ENCODE data around the gene ELP2.
"Not testable (repeated sequence)": the region's sequence is repeated elsewhere in the genome, so short reads cannot be mapped to it uniquely, and the experiment has no call there.

The ELP2 gene

DNA sequence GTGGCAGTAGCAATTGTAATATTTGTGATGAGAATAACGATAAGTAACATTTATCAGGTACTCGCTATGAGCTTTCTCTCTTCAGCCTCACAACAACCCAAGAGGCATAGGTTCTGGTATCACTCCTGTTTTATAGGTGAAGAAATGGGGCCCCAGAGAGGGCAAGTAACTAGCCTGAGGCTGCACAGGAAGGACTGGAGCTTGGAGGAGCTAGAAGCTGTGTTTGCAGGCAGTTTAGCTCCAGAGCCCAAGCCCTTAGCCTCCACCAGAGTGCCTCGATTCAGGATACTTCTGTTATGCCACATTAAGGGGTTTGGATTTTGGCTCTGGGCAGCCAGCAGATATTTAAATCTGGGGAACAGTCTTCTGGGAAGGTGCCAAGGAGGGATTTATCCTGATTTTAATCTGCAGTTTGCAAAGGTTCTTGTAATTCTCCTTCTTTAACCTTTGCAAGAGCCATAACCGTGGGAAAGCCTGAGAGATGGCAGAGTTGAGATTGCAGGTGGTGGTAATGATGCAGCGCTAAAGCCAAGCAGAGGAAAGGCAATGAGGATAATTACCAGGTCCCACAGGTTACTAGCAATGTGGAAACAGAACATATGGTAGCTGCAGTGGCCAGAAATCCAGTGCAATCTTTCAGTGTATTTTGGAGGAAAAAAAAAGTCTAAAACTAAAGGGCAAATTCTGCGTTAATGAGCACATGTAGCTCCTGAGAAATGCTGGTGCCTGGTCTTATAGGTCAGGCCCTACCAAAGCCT lies 66.7 kb downstream of the ELP2 start:
- Histone ChIP-seq H3K4me3 (ENCODE audit: insufficient read depth, low read depth, low read length, poor library complexity, severe bottlenecking) (no peak overlapping the region), H3K27me3 (replicated peaks; ENCODE audit: control insufficient read depth, insufficient read depth, low read length, poor library complexity, severe bottlenecking) (no peaks in the 10 kb centered on the region), H3K36me3 (ENCODE audit: control insufficient read depth, insufficient read depth, low read length) (no peaks in the 10 kb centered on the region), H3K4me1 (ENCODE audit: control insufficient read depth, insufficient read depth, low read length, poor library complexity, severe bottlenecking) (no peaks in the 10 kb centered on the region), H3K27ac (ENCODE audit: insufficient read depth, low read length, poor library complexity, severe bottlenecking) (no peak overlapping the region), H3K9me3 (ENCODE audit: control insufficient read depth, low read length) (no peaks in the 10 kb centered on the region)
- DNase-seq = no peak

GRCh38 chr18:36197511-36198166 lies 67.9 kb downstream of the ELP2 start:
- no peaks in the 10 kb centered on the region for H3K36me3 ChIP-seq (ENCODE audit: control insufficient read depth, insufficient read depth, low read length)
- H3K4me1 ChIP-seq (ENCODE audit: control insufficient read depth, insufficient read depth, low read length, poor library complexity, severe bottlenecking) = no peaks in the 10 kb centered on the region
- no peaks in the 10 kb centered on the region for H3K9me3 ChIP-seq (ENCODE audit: control insufficient read depth, low read length)
- H3K27ac ChIP-seq (ENCODE audit: insufficient read depth, low read length, poor library complexity, severe bottlenecking) = no peak overlapping the region
- H3K27me3 ChIP-seq (replicated peaks; ENCODE audit: control insufficient read depth, insufficient read depth, low read length, poor library complexity, severe bottlenecking) = no peaks in the 10 kb centered on the region
- no peak for DNase-seq
- H3K4me3 ChIP-seq (ENCODE audit: insufficient read depth, low read depth, low read length, poor library complexity, severe bottlenecking) = no peak overlapping the region

- H3K36me3 ChIP-seq (ENCODE audit: control insufficient read depth, insufficient read depth, low read length) = no peaks in the 10 kb centered on the region
- H3K4me3 ChIP-seq (ENCODE audit: insufficient read depth, low read depth, low read length, poor library complexity, severe bottlenecking) = no peak overlapping the region
- no peaks in the 10 kb centered on the region for H3K4me1 ChIP-seq (ENCODE audit: control insufficient read depth, insufficient read depth, low read length, poor library complexity, severe bottlenecking)
- H3K27me3 ChIP-seq (replicated peaks; ENCODE audit: control insufficient read depth, insufficient read depth, low read length, poor library complexity, severe bottlenecking) = no peaks in the 10 kb centered on the region
- H3K9me3 ChIP-seq (ENCODE audit: control insufficient read depth, low read length) = no peaks in the 10 kb centered on the region
- no peak overlapping the region for H3K27ac ChIP-seq (ENCODE audit: insufficient read depth, low read length, poor library complexity, severe bottlenecking)
- no peak for DNase-seq
Observed at GRCh38 chr18:36199691-36200295, 70.1 kb downstream of the ELP2 start.

GRCh38 chr18:36200354-36200771 lies 70.7 kb downstream of the ELP2 start:
- H3K4me3 ChIP-seq (ENCODE audit: insufficient read depth, low read depth, low read length, poor library complexity, severe bottlenecking) = no peak overlapping the region
- H3K9me3 ChIP-seq (ENCODE audit: control insufficient read depth, low read length) = no peaks in the 10 kb centered on the region
- H3K27ac ChIP-seq (ENCODE audit: insufficient read depth, low read length, poor library complexity, severe bottlenecking) = no peak overlapping the region
- no peaks in the 10 kb centered on the region for H3K27me3 ChIP-seq (replicated peaks; ENCODE audit: control insufficient read depth, insufficient read depth, low read length, poor library complexity, severe bottlenecking)
- H3K4me1 ChIP-seq (ENCODE audit: control insufficient read depth, insufficient read depth, low read length, poor library complexity, severe bottlenecking) = no peaks in the 10 kb centered on the region
- no peaks in the 10 kb centered on the region for H3K36me3 ChIP-seq (ENCODE audit: control insufficient read depth, insufficient read depth, low read length)
- DNase-seq = no peak

GRCh38 chr18:36201765-36202164 lies 72.1 kb downstream of the ELP2 start:
- Histone ChIP-seq H3K9me3 (ENCODE audit: control insufficient read depth, low read length) (no peaks in the 10 kb centered on the region), H3K4me3 (ENCODE audit: insufficient read depth, low read depth, low read length, poor library complexity, severe bottlenecking) (no peak overlapping the region), H3K27me3 (replicated peaks; ENCODE audit: control insufficient read depth, insufficient read depth, low read length, poor library complexity, severe bottlenecking) (no peaks in the 10 kb centered on the region), H3K36me3 (ENCODE audit: control insufficient read depth, insufficient read depth, low read length) (no peaks in the 10 kb centered on the region), H3K27ac (ENCODE audit: insufficient read depth, low read length, poor library complexity, severe bottlenecking) (no peak overlapping the region), H3K4me1 (ENCODE audit: control insufficient read depth, insufficient read depth, low read length, poor library complexity, severe bottlenecking) (no peaks in the 10 kb centered on the region)
- no peak for DNase-seq

DNA sequence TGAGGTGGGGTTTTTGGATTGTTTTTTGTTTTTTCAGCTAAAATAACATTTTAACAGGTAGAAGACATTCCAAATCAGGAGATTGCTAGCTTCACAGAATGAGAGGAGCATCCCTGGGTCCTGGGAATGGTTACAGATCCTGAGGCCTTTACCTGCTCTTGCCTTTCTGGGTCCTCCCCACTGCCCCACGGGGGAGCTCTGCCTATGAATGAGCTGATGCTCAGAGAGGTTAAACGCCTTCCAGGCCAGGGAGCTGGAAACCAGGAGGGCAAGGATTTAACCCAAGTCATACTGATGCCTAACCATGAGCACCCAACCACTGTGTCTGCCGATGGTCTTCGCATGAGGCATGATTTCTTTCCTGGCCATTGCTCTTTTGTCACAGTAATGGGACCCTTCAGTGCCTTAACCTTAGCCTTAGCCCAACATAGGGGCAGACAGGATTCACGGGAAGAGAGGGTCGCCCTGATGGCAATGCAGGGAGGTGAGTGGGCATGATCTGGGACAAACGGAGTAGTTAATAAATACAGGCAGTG lies 73.7 kb downstream of the ELP2 start:
- Histone ChIP-seq H3K4me3 (ENCODE audit: insufficient read depth, low read depth, low read length, poor library complexity, severe bottlenecking) (no peak overlapping the region), H3K27me3 (replicated peaks; ENCODE audit: control insufficient read depth, insufficient read depth, low read length, poor library complexity, severe bottlenecking) (no peaks in the 10 kb centered on the region), H3K4me1 (ENCODE audit: control insufficient read depth, insufficient read depth, low read length, poor library complexity, severe bottlenecking) (no peaks in the 10 kb centered on the region), H3K27ac (ENCODE audit: insufficient read depth, low read length, poor library complexity, severe bottlenecking) (no peak overlapping the region), H3K36me3 (ENCODE audit: control insufficient read depth, insufficient read depth, low read length) (no peaks in the 10 kb centered on the region), H3K9me3 (ENCODE audit: control insufficient read depth, low read length) (no peaks in the 10 kb centered on the region)
- DNase-seq = no peak

GRCh38 chr18:36205166-36205565 lies 75.5 kb downstream of the ELP2 start:
- no peaks in the 10 kb centered on the region for H3K9me3 ChIP-seq (ENCODE audit: control insufficient read depth, low read length)
- H3K27me3 ChIP-seq (replicated peaks; ENCODE audit: control insufficient read depth, insufficient read depth, low read length, poor library complexity, severe bottlenecking) = no peaks in the 10 kb centered on the region
- H3K36me3 ChIP-seq (ENCODE audit: control insufficient read depth, insufficient read depth, low read length) = no peaks in the 10 kb centered on the region
- no peaks in the 10 kb centered on the region for H3K4me1 ChIP-seq (ENCODE audit: control insufficient read depth, insufficient read depth, low read length, poor library complexity, severe bottlenecking)
- no peak for DNase-seq
- H3K4me3 ChIP-seq (ENCODE audit: insufficient read depth, low read depth, low read length, poor library complexity, severe bottlenecking) = no peak overlapping the region
- H3K27ac ChIP-seq (ENCODE audit: insufficient read depth, low read length, poor library complexity, severe bottlenecking) = no peak overlapping the region

DNA sequence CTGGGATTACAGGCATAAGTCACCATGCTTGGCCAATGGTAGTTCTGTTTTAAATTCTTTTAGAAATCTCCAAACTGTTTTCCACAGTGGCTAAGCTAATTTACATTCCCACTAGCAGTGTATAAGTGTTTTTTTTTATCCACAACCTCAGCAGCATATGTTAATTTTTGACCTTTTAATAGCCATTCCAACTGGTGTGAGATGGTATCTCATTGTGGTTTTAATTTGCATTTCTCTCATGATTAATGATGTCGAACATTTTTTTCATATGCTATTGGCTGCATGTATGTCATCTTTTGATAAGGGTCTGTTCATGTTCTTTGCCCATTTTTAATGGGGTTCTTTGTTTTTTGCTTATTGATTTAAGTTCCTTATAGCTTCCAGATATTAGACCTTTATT lies 77.6 kb downstream of the ELP2 start:
- Histone ChIP-seq H3K27me3 (replicated peaks; ENCODE audit: control insufficient read depth, insufficient read depth, low read length, poor library complexity, severe bottlenecking) (no peaks in the 10 kb centered on the region), H3K36me3 (ENCODE audit: control insufficient read depth, insufficient read depth, low read length) (no peaks in the 10 kb centered on the region), H3K27ac (ENCODE audit: insufficient read depth, low read length, poor library complexity, severe bottlenecking) (no peak overlapping the region), H3K4me1 (ENCODE audit: control insufficient read depth, insufficient read depth, low read length, poor library complexity, severe bottlenecking) (no peaks in the 10 kb centered on the region), H3K4me3 (ENCODE audit: insufficient read depth, low read depth, low read length, poor library complexity, severe bottlenecking) (no peak overlapping the region), H3K9me3 (ENCODE audit: control insufficient read depth, low read length) (no peaks in the 10 kb centered on the region)
- no peak for DNase-seq

- not testable (repeated sequence) for H3K27ac ChIP-seq (ENCODE audit: insufficient read depth, low read length, poor library complexity, severe bottlenecking); H3K27me3 ChIP-seq (replicated peaks; ENCODE audit: control insufficient read depth, insufficient read depth, low read length, poor library complexity, severe bottlenecking); DNase-seq; H3K9me3 ChIP-seq (ENCODE audit: control insufficient read depth, low read length); H3K36me3 ChIP-seq (ENCODE audit: control insufficient read depth, insufficient read depth, low read length); H3K4me3 ChIP-seq (ENCODE audit: insufficient read depth, low read depth, low read length, poor library complexity, severe bottlenecking); H3K4me1 ChIP-seq (ENCODE audit: control insufficient read depth, insufficient read depth, low read length, poor library complexity, severe bottlenecking)
Observed at GRCh38 chr18:36207969-36208368, 78.3 kb downstream of the ELP2 start.

DNA sequence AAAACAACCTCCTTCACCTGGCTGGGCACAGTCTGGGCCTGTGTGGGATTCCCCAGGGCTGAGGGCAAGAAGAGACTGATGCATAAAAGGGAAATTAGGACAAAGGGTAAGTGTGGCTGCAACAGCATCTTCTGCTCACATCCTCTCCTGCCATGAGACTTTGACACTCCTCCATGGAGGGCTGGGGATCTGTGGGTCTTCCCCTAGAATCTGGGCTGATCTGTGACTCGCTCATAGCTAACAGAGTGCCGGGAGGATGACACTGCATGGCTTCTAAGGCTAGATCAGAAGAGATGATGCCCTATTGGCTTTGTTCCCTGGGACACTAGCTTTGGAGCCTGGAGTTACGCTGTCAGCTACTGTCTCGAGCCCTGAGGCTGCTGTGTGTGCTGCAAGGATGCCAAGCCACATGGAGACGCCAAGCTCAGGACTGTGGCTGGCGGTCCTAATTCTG lies 81.9 kb downstream of the ELP2 start:
- no peaks in the 10 kb centered on the region for H3K4me1 ChIP-seq (ENCODE audit: control insufficient read depth, insufficient read depth, low read length, poor library complexity, severe bottlenecking)
- no peak overlapping the region for H3K4me3 ChIP-seq (ENCODE audit: insufficient read depth, low read depth, low read length, poor library complexity, severe bottlenecking)
- H3K27ac ChIP-seq (ENCODE audit: insufficient read depth, low read length, poor library complexity, severe bottlenecking) = no peak overlapping the region
- H3K27me3 ChIP-seq (replicated peaks; ENCODE audit: control insufficient read depth, insufficient read depth, low read length, poor library complexity, severe bottlenecking) = no peaks in the 10 kb centered on the region
- H3K9me3 ChIP-seq (ENCODE audit: control insufficient read depth, low read length) = no peaks in the 10 kb centered on the region
- DNase-seq = no peak
- no peaks in the 10 kb centered on the region for H3K36me3 ChIP-seq (ENCODE audit: control insufficient read depth, insufficient read depth, low read length)

Measured in effector memory CD4-positive, alpha-beta T cell (primary cell).